ENCODE measurements around the gene OR2H1.
"Not testable (repeated sequence)": the region's sequence is repeated elsewhere in the genome, so short reads cannot be mapped to it uniquely, and the experiment has no call there.

OR2H1 gene

DNA sequence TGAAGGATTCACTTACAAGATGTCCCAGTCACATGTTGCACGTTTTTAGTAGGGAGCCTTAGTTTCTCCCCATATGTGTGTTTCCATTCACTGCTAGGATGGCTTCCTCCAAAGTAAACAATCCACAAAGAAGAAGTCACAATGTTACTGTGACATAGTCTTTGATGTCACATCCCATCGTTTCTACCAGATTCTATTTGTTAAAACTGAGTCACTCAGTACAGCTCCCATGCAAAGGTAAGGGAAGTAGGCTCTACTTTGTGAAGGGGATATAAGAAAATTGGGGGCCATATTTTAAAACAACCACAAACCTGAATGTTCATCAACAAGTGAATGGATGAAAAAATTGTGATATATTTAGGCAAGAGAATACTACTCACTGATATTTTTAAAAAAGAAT, at the start of gene OR2H1, which contains the start of gene OR11A1:
Gene OR2H1 (plus strand): TSS at position 185 of the 400 bp plus-strand sequence. CDS start 4,615 bp downstream, outside the sequence.
Gene OR11A1 (minus strand): TSS at position 101 of the 400 bp plus-strand sequence. CDS start 29,430 bp downstream, outside the sequence.
- DNase-seq = no peak

DNA sequence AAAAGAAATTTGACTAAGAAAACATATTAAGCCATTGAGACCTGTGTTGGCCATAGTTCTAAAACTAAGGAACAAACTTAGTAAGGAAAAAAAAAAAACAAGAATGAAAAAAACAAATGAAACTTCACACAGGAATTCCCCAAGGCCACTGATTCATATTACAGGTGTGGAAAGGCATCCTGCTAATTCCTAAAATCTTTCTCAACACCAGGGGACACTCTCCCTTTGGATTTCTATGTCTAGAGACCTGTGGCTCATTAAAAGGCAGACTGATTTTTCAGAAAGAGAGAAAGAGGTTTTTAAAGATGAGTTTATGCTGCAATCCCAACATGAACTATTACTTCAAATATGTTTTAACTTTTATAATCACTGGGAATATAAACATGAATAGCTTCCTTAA, 42.4 kb upstream of the OR2H1 start, which contains the start of gene OR12D1:
Gene OR12D1 (plus strand): TSS at position 341 of the 400 bp plus-strand sequence.
- DNase-seq = no peak

DNA sequence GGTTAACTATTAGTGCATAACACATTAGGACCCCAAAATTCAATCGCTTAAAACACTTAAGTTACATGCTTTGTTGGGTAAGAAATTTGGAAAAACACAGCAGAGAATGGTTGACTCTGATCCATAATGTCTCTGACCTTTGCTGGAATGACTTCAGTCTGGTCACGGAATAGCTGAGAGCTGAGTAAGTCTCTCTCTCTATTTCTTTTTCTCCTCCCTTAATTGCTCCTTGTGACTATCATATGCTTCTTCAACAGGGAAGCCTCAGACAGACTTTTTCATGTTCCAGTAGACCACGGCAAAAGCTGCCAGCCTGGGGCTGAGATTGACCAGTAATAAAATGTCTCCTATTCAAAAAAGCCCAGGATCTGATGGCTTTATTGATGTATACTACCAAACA, 37.4 kb upstream of the OR2H1 start:
- DNase-seq = no peak

DNA sequence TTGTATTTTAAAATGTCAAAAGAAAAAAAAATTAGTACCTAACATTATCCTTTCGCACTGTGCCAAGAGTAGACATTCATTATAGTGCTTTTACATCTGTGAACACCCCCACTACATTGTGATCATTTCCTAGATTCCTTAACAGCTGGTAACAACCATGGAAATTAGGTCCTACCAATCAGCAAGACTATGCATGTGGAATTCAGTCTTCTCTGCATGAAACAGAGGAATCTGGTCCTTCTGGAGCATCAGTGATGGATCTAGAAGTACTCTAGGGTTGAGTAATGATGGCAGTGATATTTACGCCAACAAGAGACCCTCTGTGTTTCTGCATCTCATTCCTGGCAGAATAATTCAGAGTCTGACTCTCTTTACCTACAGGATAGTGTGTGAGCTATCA, 32.8 kb upstream of the OR2H1 start:
- no peak for DNase-seq

DNA sequence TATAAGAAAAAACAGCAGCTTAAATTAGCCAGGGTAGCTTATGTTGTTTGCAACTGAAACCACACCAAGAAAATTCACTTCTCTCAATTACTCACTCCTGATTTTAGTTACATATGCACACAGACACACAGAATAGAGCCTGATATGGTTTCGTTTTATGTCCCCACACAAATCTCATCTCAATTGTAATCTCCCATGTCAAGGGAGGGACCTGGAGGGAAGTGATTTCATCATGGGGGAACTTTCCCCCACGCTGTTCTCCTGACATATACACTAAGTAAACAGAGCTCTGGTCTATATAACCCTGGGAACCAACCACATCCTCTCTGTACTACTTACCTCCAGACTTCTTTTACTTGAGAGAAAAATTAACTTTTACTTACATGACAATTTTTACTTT, 32.4 kb upstream of the OR2H1 start:
- DNase-seq = no peak

DNA sequence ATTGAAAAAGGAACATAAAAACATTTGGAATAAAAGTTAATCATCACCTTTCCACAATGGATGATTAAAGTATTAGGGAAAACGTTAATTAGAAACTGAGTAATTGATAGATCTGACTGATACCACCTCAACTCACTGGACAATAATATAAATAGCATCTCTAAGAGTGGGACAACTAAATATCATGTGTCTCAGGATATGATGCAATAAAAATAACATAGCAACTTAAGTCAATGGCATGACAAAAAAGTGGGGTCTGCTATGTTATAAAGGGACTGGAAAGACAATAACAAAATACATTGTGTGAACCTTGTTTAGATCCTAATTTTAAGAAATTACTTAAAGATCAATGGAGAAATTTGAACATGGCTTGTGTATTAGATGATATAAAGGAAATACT, 31.9 kb upstream of the OR2H1 start:
- no peak for DNase-seq

DNA sequence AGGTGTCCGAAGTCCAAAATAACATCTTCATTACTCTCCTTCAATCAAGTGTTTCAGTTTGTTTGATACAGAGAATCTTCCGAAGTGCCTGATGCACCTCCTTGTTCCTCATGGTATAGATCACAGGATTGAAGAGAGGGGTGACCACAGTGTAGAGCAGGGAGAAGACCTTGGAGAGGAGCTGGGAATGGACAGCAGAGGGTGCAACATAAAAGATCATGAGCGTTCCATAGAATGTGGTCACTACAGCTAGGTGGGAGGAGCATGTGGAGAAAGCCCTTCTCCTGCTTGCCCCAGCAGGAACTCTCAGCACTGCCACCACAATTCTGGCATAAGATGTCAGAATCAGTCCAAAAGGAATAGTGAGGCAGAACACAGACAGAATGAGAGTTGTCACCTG, 30.3 kb upstream of the OR2H1 start:
- no peak for DNase-seq

DNA sequence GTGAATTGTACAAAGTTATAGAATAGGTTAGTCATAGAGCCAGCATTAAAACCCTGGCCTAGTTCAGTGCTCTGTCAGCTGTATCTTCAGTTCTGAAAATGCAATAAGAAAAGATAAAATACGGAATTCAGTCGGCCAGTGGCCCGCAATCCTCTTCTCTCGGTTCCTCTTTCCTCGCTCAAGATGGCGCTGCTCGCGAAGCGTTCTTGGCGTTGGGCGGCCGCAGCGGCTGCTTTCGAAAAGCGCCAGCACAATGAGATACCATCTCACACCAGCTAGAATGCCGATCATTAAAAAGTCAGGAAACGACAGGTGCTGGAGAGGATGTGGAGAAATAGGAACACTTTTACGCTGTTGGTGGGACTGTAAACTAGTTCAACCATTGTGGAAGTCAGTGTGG, 20.2 kb upstream of the OR2H1 start:
- DNase-seq = peak; percentile 69

DNA sequence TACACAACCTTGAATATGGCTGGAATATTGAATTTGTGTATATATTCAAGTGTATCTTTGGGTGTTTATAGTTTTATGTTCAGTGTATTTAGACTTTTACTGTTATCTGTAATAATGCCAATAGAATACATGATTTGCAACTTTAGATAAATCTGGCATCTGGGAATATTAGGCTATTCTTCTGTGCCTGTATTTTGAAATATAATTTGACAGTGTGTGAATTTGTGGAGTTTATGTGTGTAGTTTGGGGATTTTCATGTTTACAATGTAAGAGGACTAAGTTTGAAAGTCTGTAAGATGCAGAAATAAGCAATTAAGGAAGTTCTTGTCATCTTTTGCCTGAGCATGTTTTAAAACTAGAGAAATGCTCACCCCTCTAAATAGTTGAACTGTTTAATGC, 17.9 kb upstream of the OR2H1 start, which contains the start of gene OR10C1:
Gene OR10C1 (plus strand): TSS at position 301 of the 400 bp plus-strand sequence. CDS start 710 bp downstream, outside the sequence.
- no peak for DNase-seq

DNA sequence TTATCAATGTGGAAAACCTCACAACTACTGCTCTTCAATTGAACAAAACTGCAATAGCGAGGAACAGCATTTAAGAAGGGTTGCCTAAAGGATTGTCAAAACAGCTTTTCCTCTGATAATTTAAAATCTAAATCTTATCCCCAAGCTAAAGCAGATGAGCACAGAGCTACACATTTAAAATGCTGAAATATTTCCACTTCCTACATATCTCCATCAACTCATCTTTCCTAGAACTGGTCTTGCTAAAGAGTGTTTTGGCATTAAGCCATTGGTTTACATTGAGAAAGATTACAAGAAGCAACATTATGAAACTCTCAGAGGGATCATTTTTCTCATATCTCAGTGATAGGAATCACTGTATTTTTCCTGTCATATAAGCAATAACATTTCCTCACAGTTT, 14.2 kb upstream of the OR2H1 start:
- DNase-seq = no peak

DNA sequence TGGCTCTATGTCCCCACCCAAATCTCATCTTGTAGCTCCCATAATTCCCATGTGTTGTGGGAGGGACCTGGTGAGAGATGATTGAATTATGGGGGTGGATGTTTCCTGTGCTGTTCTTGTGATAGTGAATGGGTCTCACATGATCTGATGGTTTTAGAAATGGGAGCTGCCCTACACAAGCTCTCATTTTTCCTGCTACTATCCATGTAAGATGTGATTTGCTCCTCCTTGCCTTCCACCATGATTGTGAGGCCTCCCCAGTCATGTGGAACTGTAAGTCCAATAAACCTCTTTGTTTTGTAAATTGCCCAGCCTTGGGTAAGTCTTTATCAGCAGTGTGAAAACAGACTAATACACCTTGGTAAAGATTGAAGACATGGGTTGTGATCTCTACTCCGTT, 12.9 kb upstream of the OR2H1 start:
- not testable (repeated sequence) for DNase-seq

DNA sequence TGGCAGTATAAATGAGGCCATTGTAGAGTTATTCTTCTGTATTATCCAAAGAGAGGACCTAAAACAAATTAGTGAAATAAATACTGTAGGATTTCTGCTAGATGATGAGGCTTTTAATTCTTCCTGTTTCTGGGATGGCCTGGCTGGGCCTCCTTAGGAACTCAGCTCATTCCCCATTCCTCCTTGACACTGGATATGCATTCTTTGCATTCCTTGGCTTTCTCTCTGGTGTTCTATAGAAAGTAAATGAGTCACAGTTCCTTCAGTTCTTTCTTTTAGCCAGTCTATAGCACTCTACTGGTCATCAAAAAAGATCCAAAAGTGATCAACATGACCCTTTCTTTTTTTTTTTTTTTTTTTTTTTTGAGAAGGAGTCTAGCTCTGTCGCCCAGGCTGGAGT, 9.3 kb upstream of the OR2H1 start:
- DNase-seq = no peak

DNA sequence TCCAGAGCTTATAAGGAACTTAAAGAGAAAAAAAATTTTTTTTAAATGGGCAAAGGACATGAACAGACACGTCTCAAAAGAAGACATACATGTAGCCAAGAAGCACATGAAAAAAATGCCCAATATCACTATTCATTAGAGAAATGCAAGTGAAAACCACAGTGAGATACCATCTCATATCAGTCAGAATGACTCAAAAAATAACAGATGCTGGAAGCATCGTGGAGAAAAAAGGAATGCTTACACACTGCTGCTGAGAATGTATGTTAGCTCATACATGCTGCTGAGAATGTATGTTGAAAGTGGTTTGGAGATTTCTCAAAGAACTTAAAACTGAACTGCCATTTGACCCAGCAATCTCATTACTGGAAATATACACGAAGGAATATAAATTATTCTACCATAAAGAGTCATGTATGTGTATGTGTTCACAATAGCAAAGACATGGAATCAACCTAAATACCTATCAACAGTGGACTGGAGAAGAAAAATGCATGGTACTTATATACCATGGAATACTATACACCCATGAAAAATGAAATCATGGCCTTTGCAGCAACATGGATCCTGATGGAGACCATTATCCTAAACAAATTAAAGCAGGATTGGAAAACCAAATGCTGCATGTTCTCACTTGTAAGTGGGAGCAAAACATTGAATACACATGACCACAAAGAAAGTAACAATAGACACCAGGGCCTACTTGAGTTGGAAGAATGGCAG, 5.3 kb upstream of the OR2H1 start:
- no peak for DNase-seq

DNA sequence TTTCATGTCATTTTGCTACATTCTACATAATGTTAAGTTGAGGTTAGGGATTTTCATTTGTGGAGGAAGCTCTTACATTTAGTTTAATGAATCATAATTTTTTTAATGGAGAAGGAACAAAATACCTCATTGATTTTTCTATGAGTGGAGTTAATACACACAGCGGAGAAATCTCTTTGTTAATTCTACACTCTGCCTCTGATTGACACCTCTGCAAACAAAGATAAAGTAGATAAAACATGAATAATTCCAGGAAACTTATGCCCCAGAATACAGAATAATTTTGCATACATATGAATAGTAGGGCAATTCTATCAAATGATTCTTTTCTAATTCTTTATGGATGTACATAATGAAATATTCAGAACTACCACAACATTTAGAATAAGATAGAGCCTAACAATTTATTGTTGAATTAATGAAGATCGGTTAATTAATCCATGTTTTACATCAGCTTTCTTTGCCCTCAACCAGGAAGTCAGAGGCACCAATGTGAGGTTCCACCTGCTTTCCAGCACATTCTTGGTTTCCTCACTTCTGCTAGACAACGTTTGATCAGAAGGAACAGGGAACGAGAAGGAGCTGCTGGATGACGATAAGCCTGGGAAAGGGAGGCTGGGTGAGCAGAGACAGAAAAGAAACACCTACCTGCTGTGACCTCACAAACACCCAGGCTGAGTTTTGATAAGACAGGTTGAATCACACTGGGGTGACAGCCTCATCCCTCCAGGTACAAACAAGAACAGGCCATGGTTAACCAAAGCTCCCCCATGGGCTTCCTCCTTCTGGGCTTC, 4.3 kb downstream of the OR2H1 start:
- no peak for DNase-seq

DNA sequence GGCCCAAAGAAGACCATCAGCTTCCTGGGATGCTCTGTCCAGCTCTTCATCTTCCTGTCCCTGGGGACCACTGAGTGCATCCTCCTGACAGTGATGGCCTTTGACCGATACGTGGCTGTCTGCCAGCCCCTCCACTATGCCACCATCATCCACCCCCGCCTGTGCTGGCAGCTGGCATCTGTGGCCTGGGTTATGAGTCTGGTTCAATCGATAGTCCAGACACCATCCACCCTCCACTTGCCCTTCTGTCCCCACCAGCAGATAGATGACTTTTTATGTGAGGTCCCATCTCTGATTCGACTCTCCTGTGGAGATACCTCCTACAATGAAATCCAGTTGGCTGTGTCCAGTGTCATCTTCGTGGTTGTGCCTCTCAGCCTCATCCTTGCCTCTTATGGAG, 5.1 kb downstream of the OR2H1 start:
- DNase-seq = no peak

DNA sequence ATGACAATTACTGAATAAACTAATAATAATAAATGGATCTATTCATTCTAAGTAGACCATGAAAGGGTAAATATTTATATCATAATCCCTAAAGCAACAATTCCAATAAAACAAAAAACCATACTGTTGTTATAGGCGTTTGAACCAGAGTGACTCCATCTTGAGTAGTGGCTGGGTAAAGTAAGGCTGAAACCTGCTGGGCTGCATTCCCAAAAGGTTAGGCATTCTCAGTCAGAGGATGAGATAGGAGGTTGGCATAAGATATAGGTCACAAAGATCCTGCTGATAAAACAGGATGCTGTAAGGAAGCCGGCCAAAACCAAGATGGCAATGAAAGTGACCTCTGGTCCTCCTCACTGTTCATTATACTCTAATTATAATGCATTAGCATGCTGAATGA, 8.3 kb downstream of the OR2H1 start:
- DNase-seq = no peak

DNA sequence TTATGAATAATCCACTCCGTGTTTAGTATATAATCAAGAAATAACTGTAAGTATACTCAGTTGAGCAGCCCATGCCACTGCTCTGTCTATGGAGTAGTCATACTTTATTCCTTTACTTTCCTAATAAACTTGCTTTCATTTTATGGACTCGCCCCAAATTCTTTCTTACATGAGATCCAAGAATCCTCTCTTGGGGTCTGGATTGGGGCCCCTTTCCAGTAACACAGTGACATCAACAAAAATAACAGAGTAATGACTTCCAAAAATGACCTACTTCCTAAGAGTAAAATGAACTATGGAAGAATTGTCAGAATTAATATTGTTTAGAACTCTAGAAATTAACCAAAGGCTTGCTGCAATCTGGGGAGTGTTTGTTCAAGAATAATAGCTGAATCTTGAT, 8.8 kb downstream of the OR2H1 start:
- no peak for DNase-seq

DNA sequence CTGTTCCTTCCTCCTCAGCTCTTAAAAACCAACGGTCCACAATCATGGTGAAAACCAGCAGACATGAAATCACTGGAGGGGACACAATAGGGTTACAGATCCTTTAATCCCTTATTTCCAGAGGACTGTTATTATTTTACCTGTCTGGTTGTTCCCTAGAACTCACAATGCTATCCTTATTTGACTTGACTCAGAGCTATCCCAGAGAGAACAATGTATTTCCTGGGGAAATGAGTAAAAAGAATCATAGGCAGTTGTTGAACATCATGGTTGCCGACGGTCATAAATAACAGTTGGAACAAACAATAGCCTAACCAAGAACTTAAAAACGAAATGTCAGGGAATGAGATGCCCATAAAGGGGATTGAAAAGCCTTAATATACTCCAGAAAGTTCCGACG, 9.3 kb downstream of the OR2H1 start:
- DNase-seq = no peak

DNA sequence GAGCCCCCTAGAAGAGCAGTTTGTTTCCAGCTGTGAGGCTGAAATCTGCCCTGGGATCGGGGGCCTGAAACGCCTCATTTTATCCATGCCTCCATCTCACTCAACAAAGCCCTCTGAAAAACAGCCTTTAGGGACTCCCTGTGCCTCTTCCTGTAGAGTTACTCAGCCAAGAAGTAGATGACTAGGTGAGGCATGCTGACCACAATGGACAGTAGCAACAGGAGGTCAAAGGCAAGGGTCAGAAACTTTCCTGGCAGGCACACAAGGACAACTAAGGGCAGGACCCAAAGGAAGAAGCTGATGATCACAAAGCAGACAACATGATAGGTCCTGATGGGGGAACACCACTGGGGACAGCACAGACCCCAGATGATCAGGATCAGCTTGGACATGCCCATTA, 18.0 kb downstream of the OR2H1 start:
- DNase-seq = no peak

DNA sequence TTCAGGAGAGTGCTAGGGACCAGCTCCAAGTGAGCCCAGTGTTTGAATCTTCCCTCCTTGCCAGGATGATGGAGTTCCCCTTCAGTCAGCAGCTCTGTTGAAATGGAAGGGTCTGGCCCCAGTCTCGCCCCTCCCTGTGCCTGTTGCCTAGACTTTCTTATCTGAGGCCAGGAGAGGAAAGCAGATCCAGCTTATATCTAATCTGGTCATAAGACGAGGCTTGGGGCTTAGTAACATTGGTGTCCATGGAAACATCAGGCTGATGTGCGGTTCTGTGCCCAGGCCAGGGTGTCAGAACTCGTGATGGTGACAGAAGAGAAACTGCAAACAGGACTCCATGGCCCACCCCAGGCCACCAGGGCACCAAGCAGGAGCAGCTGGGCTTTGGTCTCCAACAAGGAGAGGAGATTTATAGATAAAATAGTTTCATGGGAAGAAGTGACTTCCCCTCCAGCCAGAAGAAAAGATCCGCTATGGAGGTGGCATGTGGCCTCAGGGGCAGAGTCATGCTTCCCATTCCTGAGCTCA, 21.0 kb downstream of the OR2H1 start:
- DNase-seq = no peak

DNA sequence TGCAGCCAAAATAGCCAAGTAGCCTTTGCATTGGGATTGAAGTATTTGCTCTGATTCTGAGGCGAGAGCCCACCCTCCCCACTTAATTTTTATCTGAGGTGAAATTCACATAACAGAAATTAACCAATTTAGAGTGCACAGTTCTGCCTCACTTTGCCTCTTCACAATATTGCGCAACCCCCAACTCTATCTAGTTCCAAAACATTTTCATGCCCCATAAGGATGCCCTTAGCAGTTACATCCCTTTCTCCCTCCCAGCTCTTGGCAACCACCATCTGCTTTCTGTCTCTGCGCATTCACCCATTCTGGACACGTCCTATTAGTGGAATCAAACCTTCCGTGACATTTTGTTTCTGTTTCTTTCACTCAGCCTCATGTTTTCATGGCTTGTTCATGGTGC, 21.8 kb downstream of the OR2H1 start:
- DNase-seq = no peak

DNA sequence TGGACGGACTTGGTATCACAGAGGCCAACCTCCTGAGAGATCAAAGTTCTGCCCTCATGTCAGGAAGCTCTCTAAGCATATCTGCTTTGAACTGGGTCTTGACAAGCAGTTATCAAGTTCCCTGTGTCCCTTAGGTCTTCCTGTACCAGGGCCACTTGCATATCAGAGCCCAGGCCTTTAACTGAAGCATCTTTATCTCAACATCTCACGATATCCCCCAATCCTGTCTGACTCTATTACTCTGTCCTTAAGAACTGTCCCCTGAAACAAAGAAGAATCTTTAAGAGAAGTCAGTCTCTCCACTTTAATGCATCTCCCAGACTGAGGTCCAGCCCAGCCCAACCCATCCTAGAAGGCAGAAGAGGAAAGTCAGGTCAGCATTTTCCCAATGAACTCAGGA, 22.6 kb downstream of the OR2H1 start:
- DNase-seq = no peak

DNA sequence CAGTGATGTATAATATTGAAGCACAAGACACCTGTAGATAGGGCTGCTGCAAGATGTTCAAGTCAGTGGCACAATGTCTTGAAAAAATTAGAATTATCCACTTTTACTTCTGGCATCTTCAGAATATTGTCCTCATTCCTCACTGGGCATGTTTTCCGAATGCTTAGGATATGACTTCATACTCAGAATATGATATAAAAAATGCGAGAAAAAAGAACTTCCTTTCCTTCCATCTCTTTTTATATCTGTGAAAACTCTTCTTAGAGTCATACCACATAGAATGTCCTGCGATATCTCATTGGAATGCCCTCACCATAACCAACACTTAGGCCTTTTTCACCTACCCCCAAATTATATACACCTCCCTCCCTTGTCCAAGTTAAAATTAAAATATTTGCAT, 26.2 kb downstream of the OR2H1 start:
- DNase-seq = no peak

DNA sequence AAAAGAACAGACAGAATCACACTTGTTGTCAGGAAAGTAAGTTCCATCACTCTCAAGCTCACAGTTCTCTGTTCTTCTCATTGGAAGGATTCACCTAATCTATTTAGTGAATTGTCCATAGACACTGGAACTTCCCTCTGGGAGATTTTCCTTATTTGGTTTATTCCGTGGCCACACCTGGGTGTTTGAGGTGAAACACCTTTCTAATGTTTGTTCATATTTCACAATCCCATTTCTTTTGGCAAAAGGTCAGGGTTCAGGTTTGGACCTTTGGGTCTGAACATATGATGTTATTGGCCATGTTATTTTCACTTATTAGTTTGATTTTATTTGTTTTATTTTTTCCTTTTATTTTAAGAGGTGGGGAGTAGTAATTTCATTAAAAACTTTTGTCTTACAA, 26.8 kb downstream of the OR2H1 start:
- DNase-seq = no peak
